Tracheal epithelial cell (primary cell): ENCODE measurements around the gene TGFB2. TPM values are rescaled to one million over a fixed set of nuclear protein-coding genes. Genes with fewer than 3 reads are reported as not detected.

ENCODE experiments used
- total RNA-seq: library from RNA; depleted of rRNA; stranded (reverse); fragments of >200 nt; gene quantifications from 2 replicates; pipeline ENCODE4 v1.2.1, GENCODE V29; 2014

Gene TGFB2
- 3.8 and 10.6 TPM in 2 replicates for total RNA-seq

GRCh38 chr1:218344814-218345672 lies at the start of gene TGFB2:
Gene TGFB2 (plus strand): TSS chr1:218345336. CDS start chr1:218346702, 1,366 bp downstream.

Other genes starting within 250 kb of the TGFB2 start
- gene RRP15, start 60.0 kb upstream of the TGFB2 start, total RNA-seq, result 5.3 and 7.7 TPM in 2 replicates